Endothelial cell of umbilical vein (primary cell): ENCODE measurements around the gene TMEM135. TPM values are rescaled to one million over a fixed set of nuclear protein-coding genes. Genes with fewer than 3 reads are reported as not detected.

Experiments used
- BruUV-seq: library from RNA; stranded (reverse); fragments of 400-500 nt; replicated peaks from 2 replicates; lab custom pipeline; 2021; lab: Mats Ljungman, UMichigan
- CTCF ChIA-PET: fragments of 300-600, 350-600 bp; sonication (Branson Sonifier 250); formaldehyde crosslinking; loops from one replicate; lab custom pipeline; 2021; ENCODE audit warnings: antibody characterized with exemption, inconsistent platforms; lab: Charles Lee
- POLR2A ChIA-PET: fragments of 300-600, 350-600 bp; sonication (Branson Sonifier 250); formaldehyde crosslinking; loops from one replicate; lab custom pipeline; 2021; ENCODE audit warnings: antibody characterized with exemption, inconsistent platforms; lab: Charles Lee
- DNase-seq: peaks from one replicate; pipeline ENCODE4 v3.0.0-alpha.2; 2011; ENCODE audit warnings: low read depth, low spot score
- FAIRE-seq: peaks from 2 replicates; lab custom pipeline; 2011; peaks lifted over from hg19 to GRCh38; lab: Jason Lieb, UNC
- H2AFZ ChIP-seq: 2 replicates; pipeline ENCODE4 v1.6.0; 2012; ENCODE audit warnings: low read depth, low read length, control low read depth, inconsistent platforms
- H3K27ac ChIP-seq: 2 replicates; pipeline ENCODE4 v1.5.1; 2011; ENCODE audit warnings: low read depth, mild to moderate bottlenecking, control low read depth, low read length, moderate library complexity; ENCODE audit not compliant: insufficient read depth
- H3K27me3 ChIP-seq, 2 experiments: 2 replicates each; pipeline versions ENCODE4 v1.6.0 to v1.6.1; 2011; ENCODE audit warnings: low read length in 2 of 2, mixed read lengths in 1 of 2; ENCODE audit not compliant: control insufficient read depth in 2 of 2, insufficient read depth in 2 of 2
- H3K36me3 ChIP-seq, 2 experiments: 2 replicates in 1 of 2; 3 replicates in 1 of 2; pipeline ENCODE4 v1.5.1; 2011; ENCODE audit warnings: low read length in 2 of 2, mild to moderate bottlenecking in 1 of 2, moderate library complexity in 1 of 2; ENCODE audit not compliant: control insufficient read depth in 2 of 2, insufficient read depth in 2 of 2; ENCODE audit errors: extremely low read depth in 1 of 2
- H3K4me1 ChIP-seq: 3 replicates; pipeline ENCODE4 v1.5.1; 2011; ENCODE audit warnings: mild to moderate bottlenecking, low read length; ENCODE audit not compliant: control insufficient read depth, insufficient read depth; ENCODE audit errors: extremely low read depth
- H3K4me2 ChIP-seq: 2 replicates; pipeline ENCODE4 v1.6.1; 2011; ENCODE audit warnings: low read length, control low read depth, mixed read lengths; ENCODE audit not compliant: insufficient read depth
- H3K4me3 ChIP-seq, 3 experiments: fragments of 200-600 bp in 1 of 3; sonication (generic), shearing (Covaris generic) in 1 of 3; replicated peaks in 1 of 3; 2 replicates each; pipeline ENCODE4 v1.5.1; 2011 to 2016; ENCODE audit warnings: control low read depth in 3 of 3, low read length in 3 of 3, mild to moderate bottlenecking in 2 of 3, inconsistent platforms in 1 of 3, low read depth in 1 of 3, moderate library complexity in 1 of 3; ENCODE audit not compliant: insufficient read depth in 1 of 3
- H3K79me2 ChIP-seq: 2 replicates; pipeline ENCODE4 v1.6.0; 2012; ENCODE audit warnings: low read length, inconsistent platforms; ENCODE audit not compliant: control insufficient read depth, insufficient read depth
- H3K9ac ChIP-seq: replicated peaks from 2 replicates; pipeline ENCODE3; 2011; ENCODE audit warnings: low read length, control low read depth; ENCODE audit not compliant: insufficient read depth; ENCODE audit errors: extremely low read depth
- H3K9me1 ChIP-seq: replicated peaks from 3 replicates; pipeline ENCODE4 v1.6.0; 2011; ENCODE audit warnings: mild to moderate bottlenecking, low read length; ENCODE audit not compliant: control insufficient read depth, insufficient read depth; ENCODE audit errors: extremely low read depth
- H3K9me3 ChIP-seq: replicated peaks from 2 replicates; pipeline ENCODE4 v1.5.1; 2012; ENCODE audit warnings: low read length, inconsistent platforms; ENCODE audit not compliant: control insufficient read depth, insufficient read depth
- H4K20me1 ChIP-seq: replicated peaks from 2 replicates; pipeline ENCODE3; 2011; ENCODE audit warnings: mild to moderate bottlenecking, low read length; ENCODE audit not compliant: control insufficient read depth, insufficient read depth; ENCODE audit errors: extremely low read depth
- CTCF ChIP-seq, 2 donors: IDR thresholded peaks; 1 replicate in 1 of 2; 2 replicates in 1 of 2; pipeline ENCODE4 v1.5.1; 2011; ENCODE audit warnings: low read length in 2 of 2, mild to moderate bottlenecking in 2 of 2, moderate library complexity in 2 of 2, control low read depth in 1 of 2, inconsistent platforms in 1 of 2, low read depth in 1 of 2; ENCODE audit not compliant: insufficient read depth in 1 of 2; ENCODE audit errors: extremely low read depth in 1 of 2
- FOS ChIP-seq: IDR thresholded peaks from 2 replicates; pipeline ENCODE4 v1.6.1; 2011; ENCODE audit warnings: mild to moderate bottlenecking, low read length, moderate library complexity, borderline replicate concordance; ENCODE audit not compliant: insufficient read depth
- JUN ChIP-seq: IDR thresholded peaks from 2 replicates; pipeline ENCODE4 v1.6.1; 2011; ENCODE audit warnings: borderline replicate concordance, low read depth; ENCODE audit not compliant: insufficient read length, insufficient read depth
- MYC ChIP-seq: IDR thresholded peaks from one replicate; pipeline ENCODE4 v1.6.1; 2011; ENCODE audit warnings: mild to moderate bottlenecking, low read depth, low read length
- POLR2AphosphoS5 ChIP-seq: IDR thresholded peaks from 2 replicates; pipeline ENCODE4 v1.6.1; 2012; ENCODE audit warnings: low read depth, mild to moderate bottlenecking, control low read depth, low read length, moderate library complexity; ENCODE audit not compliant: insufficient read depth
- dilution Hi-C: fragments of 300-500 bp; cut with MboI; formaldehyde crosslinking; loops from one replicate; pipeline ENCODE4 v1.15.0; 2019; ENCODE audit warnings: low sequenced_read_pairs; ENCODE audit not compliant: extremely low pct_ligation_motif_present
- intact Hi-C: fragments of 100-400 bp; cut with micrococcal nuclease; formaldehyde crosslinking; loops from one replicate; pipeline ENCODE4 v1.10.0; 2022
- polyA plus RNA-seq, 4 experiments: library from polyadenylated mRNA; depleted of rRNA in 3 of 4; stranded (reverse) in 3 of 4; unstranded in 1 of 4; fragments of >200 nt; gene quantifications; 2 replicates each; pipeline versions ENCODE4 v1.2.1 to v1.2.3, GENCODE V29; 2011 to 2012; ENCODE audit warnings: missing spikeins in 1 of 4
- total RNA-seq: library from RNA; stranded (reverse); gene quantifications from 2 replicates; pipeline ENCODE4 v1.2.3, GENCODE V29; 2021

TMEM135 gene
- total and polyA plus RNA-seq, 2 donors (not counting 3 experiments of a cell fraction or from before 2014, with no cell fraction given), result 12.3 to 33.2 TPM

- Histone ChIP-seq H3K27ac (no peak overlapping the region), H4K20me1 (no peaks in the 10 kb centered on the region), H3K9me3 (no peaks in the 10 kb centered on the region), H3K79me2 (no peaks in the 10 kb centered on the region), H3K36me3 (no peaks in the 10 kb centered on the region), H3K4me3 (no peak overlapping the region), H3K4me1 (no peaks in the 10 kb centered on the region), H2AFZ (no peak overlapping the region), H3K9ac (no peak overlapping the region), H3K4me2 (no peak overlapping the region), H3K9me1 (no peaks in the 10 kb centered on the region), H3K27me3 (no peaks in the 10 kb centered on the region)
- ChIA-PET POLR2A (no interaction called here), CTCF (interaction anchor here (1.0 to 1.1 kb wide), 2 partner anchors 15 to 17 kb away, joined by 3 read pairs; no protein-coding TSS in a partner anchor)
- no TSS peak for BruUV-seq
- DNase-seq (no peak), FAIRE-seq (no peak)
- TF ChIP-seq POLR2AphosphoS5, result no peak
- no peak for TF ChIP-seq JUN
- intact Hi-C loops (no loop called here), dilution Hi-C loops (no loop called here)
Observed at GRCh38 chr11:87223816-87224215, 186.1 kb downstream of the TMEM135 start.

DNA sequence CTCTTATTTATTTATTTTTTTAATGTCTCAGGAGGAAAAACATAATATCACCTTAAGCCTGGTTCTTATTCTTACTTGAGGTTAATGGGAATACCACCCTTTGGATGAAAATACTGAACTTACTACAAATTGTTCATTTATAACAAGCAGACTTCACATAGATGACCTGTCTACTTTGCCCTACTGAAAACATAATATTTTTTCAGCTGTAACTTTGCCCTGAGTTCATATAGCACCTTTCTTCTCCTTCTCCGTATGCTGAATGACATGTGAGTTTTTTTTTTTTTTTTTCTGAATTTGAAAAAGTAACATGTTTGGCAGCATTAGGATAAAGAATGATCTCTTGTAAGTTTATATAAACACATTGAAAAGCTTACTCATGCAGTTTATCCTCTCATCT is 186.8 kb downstream of the TMEM135 start:
- ChIA-PET CTCF (interaction anchor here (1.0 to 1.1 kb wide), 2 partner anchors 14 to 18 kb away, joined by 3 read pairs; no protein-coding TSS in a partner anchor), POLR2A (no interaction called here)
- intact Hi-C loops (no loop called here), dilution Hi-C loops (no loop called here)
- no peaks in the 10 kb centered on the region for H3K36me3 ChIP-seq
- peaks cover 2% of the 10 kb centered on the region for H3K4me1 ChIP-seq
- no peak overlapping the region for H3K9ac ChIP-seq
- no peaks in the 10 kb centered on the region for H3K9me1 ChIP-seq
- H3K9me3 ChIP-seq, result no peaks in the 10 kb centered on the region
- TF ChIP-seq FOS (no peak), MYC (no peak), CTCF (IDR thresholded peaks at IDR 0.05; ENCODE audit: extremely low read depth in 1 of 2, insufficient read depth in 1 of 2, low read depth in 1 of 2, low read length in 2 of 2) (no peak), JUN (no peak)
- H3K27ac ChIP-seq, result no peak overlapping the region
- H3K79me2 ChIP-seq, result no peaks in the 10 kb centered on the region
- H4K20me1 ChIP-seq, result no peaks in the 10 kb centered on the region
- no peaks in the 10 kb centered on the region for H3K27me3 ChIP-seq
- BruUV-seq, result no TSS peak
- DNase-seq (peak; percentile 79), FAIRE-seq (no peak)
- no peak overlapping the region for H3K4me2 ChIP-seq
- H2AFZ ChIP-seq, result no peak overlapping the region
- H3K4me3 ChIP-seq, result no peak overlapping the region
